Gastrocnemius medialis (tissue), 4 donors: ENCODE results near the gene IQSEC2.

Experiments used
- CTCF ChIP-seq, 5 experiments: fragments of 450-650 bp in 3 of 5; fragments of 200-600 bp in 2 of 5; sonication (generic) in 2 of 5; IDR thresholded peaks in 4 of 5; conservative IDR thresholded peaks in 1 of 5; 1 replicate in 4 of 5; 2 replicates in 1 of 5; pipeline ENCODE4 v1.5.1; 2016 to 2019; ENCODE audit warnings: antibody characterized with exemption in 5 of 5, mild to moderate bottlenecking in 3 of 5, moderate library complexity in 3 of 5
- POLR2A ChIP-seq, 2 donors: fragments of 450-650 bp; IDR thresholded peaks; one replicate each; pipeline ENCODE4 v1.6.1; 2017; ENCODE audit warnings: antibody characterized with exemption in 2 of 2, mild to moderate bottlenecking in 2 of 2, moderate library complexity in 2 of 2

GRCh38 chrX:53318766-53319353 is 37.5 kb upstream of the IQSEC2 start:
- TF ChIP-seq CTCF (IDR thresholded peaks at IDR 0.05 in 4 of 5, conservative IDR thresholded peaks at IDR 0.05 in 1 of 5) (no peak), POLR2A (IDR thresholded peaks at IDR 0.05) (no peak)
